Dedifferentiated amniotic fluid mesenchymal stem cell (primary cell): Measurements from ENCODE around the gene NEU4.
A peak's percentile ranks its signal among the peaks of the same experiment; 100 is the strongest.
"Not testable (repeated sequence)": the region's sequence is repeated elsewhere in the genome, so short reads cannot be mapped to it uniquely, and the experiment has no call there.

Experiments
- DNase-seq: peaks from one replicate; pipeline ENCODE4 v3.0.0-alpha.2; 2016; ENCODE audit errors: extremely low spot score

The NEU4 gene

GRCh38 chr2:241833756-241834526, 24.9 kb downstream of the NEU4 start:
- not testable (repeated sequence) for DNase-seq

GRCh38 chr2:241834527-241835210, 25.7 kb downstream of the NEU4 start:
- no peak for DNase-seq

GRCh38 chr2:241835611-241836010, 26.6 kb downstream of the NEU4 start:
- DNase-seq: no peak

- no peak for DNase-seq
Measured at GRCh38 chr2:241836292-241836691, 27.3 kb downstream of the NEU4 start.

GRCh38 chr2:241837197-241837965, 28.4 kb downstream of the NEU4 start:
- no peak for DNase-seq

GRCh38 chr2:241841181-241842066, 32.4 kb downstream of the NEU4 start:
- DNase-seq: no peak

- no peak for DNase-seq
Measured at GRCh38 chr2:241842067-241842415, 33.0 kb downstream of the NEU4 start.

- DNase-seq: no peak
Measured at GRCh38 chr2:241842620-241843211, 33.7 kb downstream of the NEU4 start.

- DNase-seq: no peak
Measured at GRCh38 chr2:241843321-241844065, 34.5 kb downstream of the NEU4 start.

GRCh38 chr2:241844066-241844728, 35.2 kb downstream of the NEU4 start:
- DNase-seq: peak; percentile 68

GRCh38 chr2:241844831-241845578, 36.0 kb downstream of the NEU4 start:
- no peak for DNase-seq

GRCh38 chr2:241846406-241846805, 37.4 kb downstream of the NEU4 start:
- DNase-seq: no peak

GRCh38 chr2:241848761-241849615, 40.0 kb downstream of the NEU4 start:
- no peak for DNase-seq

GRCh38 chr2:241849616-241850543, 40.9 kb downstream of the NEU4 start:
- no peak for DNase-seq

- DNase-seq: no peak
Measured at GRCh38 chr2:241850544-241851324, 41.7 kb downstream of the NEU4 start.
